Cardiac fibroblast (primary cell): Measurements from ENCODE around the gene NEU3.
A peak's percentile ranks its signal among the peaks of the same experiment; 100 is the strongest.
"Not testable (repeated sequence)": the region's sequence is repeated elsewhere in the genome, so short reads cannot be mapped to it uniquely, and the experiment has no call there.

Experiments
- DNase-seq, 2 donors: peaks; one replicate each; pipeline versions ENCODE4 v3.0.0 to v3.0.0-alpha.2; 2010; ENCODE audit warnings: low read depth in 2 of 2
- H3K4me3 ChIP-seq, 2 donors: replicated peaks in 1 of 2; 1 replicate in 1 of 2; 2 replicates in 1 of 2; pipeline ENCODE4 v1.5.1; 2011; ENCODE audit warnings: low read depth in 2 of 2, low read length in 2 of 2, mild to moderate bottlenecking in 2 of 2, moderate library complexity in 1 of 2
- TF ChIP-seq, protein P1 (sequence below): IDR thresholded peaks from one replicate; pipeline ENCODE4 v1.5.1; 2011; ENCODE audit warnings: low read depth, mild to moderate bottlenecking, low read length, inconsistent platforms

The NEU3 gene

DNA sequence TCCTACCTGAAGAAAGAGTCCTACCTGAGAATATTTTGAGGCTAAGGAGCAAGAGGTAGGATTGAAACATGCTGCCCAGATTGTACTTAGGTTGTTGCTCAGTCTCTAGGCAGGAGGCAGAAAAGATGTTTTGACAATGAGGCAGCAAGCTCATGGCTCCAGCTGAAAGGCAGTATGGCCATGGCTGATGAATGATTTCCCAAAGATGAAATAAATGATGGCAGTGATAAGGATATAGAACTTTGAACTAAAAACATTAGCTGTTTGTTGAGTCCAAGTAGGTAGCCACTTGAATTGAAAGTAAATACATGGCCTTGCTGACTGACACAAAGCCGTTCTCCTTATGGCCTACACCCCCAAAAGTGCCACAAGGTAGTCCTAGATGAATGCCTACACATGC is 6.8 kb upstream of the NEU3 start:
- no peak overlapping the region for H3K4me3 ChIP-seq
- no peak for DNase-seq
- TF ChIP-seq, protein P1, sequence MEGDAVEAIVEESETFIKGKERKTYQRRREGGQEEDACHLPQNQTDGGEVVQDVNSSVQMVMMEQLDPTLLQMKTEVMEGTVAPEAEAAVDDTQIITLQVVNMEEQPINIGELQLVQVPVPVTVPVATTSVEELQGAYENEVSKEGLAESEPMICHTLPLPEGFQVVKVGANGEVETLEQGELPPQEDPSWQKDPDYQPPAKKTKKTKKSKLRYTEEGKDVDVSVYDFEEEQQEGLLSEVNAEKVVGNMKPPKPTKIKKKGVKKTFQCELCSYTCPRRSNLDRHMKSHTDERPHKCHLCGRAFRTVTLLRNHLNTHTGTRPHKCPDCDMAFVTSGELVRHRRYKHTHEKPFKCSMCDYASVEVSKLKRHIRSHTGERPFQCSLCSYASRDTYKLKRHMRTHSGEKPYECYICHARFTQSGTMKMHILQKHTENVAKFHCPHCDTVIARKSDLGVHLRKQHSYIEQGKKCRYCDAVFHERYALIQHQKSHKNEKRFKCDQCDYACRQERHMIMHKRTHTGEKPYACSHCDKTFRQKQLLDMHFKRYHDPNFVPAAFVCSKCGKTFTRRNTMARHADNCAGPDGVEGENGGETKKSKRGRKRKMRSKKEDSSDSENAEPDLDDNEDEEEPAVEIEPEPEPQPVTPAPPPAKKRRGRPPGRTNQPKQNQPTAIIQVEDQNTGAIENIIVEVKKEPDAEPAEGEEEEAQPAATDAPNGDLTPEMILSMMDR: no peak

DNA sequence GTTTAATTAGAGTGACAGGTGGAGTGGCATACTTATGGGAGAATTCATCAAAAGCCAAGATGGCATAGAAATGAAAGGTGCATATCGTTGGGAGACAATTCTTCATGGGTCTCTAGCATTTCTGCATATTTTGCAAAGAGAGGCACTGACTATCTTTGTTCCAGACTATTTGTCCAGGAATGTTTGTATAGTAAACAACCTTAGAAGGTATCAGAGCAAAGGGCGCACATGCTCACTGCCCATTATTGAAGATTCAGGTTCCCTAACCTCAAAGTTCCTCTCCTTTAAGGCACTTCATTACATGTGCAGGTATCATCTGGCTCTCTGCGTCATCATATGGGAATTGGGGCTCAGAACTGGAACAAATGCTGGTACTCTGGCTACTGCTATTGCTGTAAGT is 4.7 kb upstream of the NEU3 start:
- TF ChIP-seq, protein P1: no peak
- no peak for DNase-seq
- no peak overlapping the region for H3K4me3 ChIP-seq

DNA sequence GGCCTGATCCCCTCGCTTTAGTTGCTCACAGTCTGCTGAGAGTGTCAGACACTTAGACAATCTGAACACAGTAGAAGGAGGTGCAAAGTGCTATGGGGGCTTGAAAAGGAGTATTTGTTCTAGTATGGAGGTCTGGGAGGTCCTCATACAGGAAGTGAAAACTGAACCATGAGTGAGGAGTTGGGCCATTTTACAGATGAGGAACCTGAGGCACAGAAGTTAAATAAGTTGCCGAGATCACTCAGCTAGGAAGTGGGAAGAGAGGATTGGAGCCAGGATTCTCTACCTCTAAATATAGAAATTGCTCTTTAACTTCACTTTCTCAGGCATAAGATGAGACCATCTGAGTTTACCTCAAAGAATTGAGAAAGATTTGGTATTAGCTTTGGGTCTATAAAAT is 4.0 kb upstream of the NEU3 start:
- DNase-seq: no peak
- no peak overlapping the region for H3K4me3 ChIP-seq
- TF ChIP-seq, protein P1: no peak

DNA sequence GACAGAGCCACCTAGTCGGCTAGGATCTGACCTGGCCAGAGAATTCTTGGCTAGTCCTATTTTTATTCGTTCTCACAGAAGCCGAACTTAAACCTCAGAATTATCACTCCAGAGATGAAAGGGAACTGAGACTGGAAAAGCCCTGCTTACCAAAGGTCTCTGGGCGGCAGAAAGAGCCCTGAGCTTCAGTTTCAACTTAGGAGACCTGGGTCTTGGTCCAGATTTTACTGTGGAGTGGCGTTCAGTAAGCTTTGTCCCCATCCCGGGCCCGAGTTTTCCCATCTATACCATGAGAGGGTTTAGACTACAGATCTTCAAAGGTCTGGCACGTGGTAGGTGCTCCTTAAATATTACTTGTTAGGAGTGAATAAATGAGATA is 516 bp downstream of the NEU3 start:
- TF ChIP-seq, protein P1: no peak
- DNase-seq: peak in 1 of 2 donors; percentile 29
- peak overlapping the region; percentile 74 to 78 for H3K4me3 ChIP-seq

DNA sequence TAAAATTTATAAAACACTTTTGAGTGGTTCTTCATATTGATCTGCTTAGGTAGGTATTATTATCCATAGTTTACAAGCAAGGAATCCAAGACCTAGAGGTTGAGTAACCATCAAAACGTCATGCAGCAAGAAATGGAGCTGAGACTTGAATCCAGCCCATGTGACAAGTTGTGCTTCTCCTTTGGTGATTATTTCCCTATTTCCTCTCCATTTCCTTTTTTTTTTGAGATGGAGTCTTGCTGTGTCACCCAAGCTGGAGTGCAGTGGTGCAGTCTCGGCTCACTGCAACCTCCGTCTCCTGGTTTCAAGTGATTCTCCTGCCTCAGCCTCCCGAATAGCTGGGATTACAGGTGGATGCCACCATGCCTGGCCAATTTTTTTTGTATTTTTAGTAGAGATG is 1.4 kb downstream of the NEU3 start:
- H3K4me3 ChIP-seq, DNase-seq: not testable (repeated sequence)

DNA sequence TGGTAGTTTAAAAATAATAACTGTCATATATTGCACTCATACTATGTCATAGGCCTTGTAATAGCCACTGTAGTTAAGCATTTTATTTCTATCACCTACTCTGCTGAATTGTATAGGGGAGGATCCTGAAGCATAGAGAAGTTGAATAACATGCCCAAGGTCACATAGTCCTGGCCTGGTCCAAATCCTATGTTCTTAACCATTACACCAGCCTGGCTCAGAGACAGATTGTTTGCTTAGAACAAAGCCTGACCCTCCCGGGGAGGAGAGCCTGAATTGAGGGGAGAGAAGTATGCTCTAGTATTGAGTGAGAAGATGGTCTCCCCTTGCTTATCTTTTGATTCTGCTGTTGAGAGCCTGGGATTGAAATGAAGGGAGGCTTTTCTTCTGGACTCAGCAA is 2.2 kb downstream of the NEU3 start:
- TF ChIP-seq, protein P1: no peak
- no peak for DNase-seq
- H3K4me3 ChIP-seq: no peak overlapping the region

DNA sequence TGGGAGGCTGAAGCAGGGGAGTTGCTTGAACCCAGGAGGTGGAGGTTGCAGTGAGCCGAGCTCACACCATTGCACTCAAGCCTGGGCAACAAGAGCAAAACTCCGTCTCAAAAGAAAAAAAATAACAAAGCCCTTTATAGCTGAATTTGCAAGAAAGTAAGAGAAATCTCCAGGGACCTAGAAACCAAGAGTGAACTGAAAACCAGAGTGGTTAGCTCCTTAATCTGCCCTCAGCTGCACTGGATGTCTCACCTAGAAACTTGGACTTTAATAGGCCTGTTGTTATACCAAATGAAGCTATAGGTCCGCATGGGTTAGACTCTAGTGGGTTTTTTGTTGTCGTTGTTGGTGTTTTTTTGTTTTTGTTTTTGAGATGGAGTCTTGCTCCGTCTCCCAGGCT is 4.1 kb downstream of the NEU3 start:
- no peak overlapping the region for H3K4me3 ChIP-seq
- DNase-seq: no peak
- TF ChIP-seq, protein P1: no peak
